CD4-positive, alpha-beta memory T cell (primary cell): ENCODE data around the gene ASGR1. TPM values are rescaled to one million over a fixed set of nuclear protein-coding genes. Genes with fewer than 3 reads are reported as not detected.
"Not testable (repeated sequence)": the region's sequence is repeated elsewhere in the genome, so short reads cannot be mapped to it uniquely, and the experiment has no call there.

ENCODE experiments used
- CTCF ChIA-PET: fragments of 350-600 bp; sonication (Branson Sonifier 250); formaldehyde crosslinking; loops from one replicate; lab custom pipeline; 2021; ENCODE audit warnings: inconsistent platforms; ENCODE audit not compliant: partially characterized antibody; lab: Charles Lee
- POLR2A ChIA-PET: fragments of 350-600 bp; sonication (Branson Sonifier 250); formaldehyde crosslinking; loops from one replicate; lab custom pipeline; 2021; ENCODE audit not compliant: partially characterized antibody; lab: Charles Lee
- DNase-seq, 5 donors: peaks; one replicate each; pipeline versions ENCODE4 v3.0.0 to v3.0.0-alpha.2; 2020 to 2022; ENCODE audit warnings: mixed read lengths in 1 of 5
- H3K27ac ChIP-seq: one replicate; pipeline ENCODE4 v1.7.0; 2013; ENCODE audit warnings: low read depth, low read length
- H3K27me3 ChIP-seq: 2 replicates; pipeline ENCODE4 v1.7.0; 2013; ENCODE audit warnings: mild to moderate bottlenecking, low read length, moderate library complexity; ENCODE audit not compliant: insufficient read depth
- H3K36me3 ChIP-seq: 2 replicates; pipeline ENCODE4 v1.7.0; 2013; ENCODE audit warnings: mild to moderate bottlenecking, low read length, moderate library complexity; ENCODE audit not compliant: insufficient read depth
- H3K4me1 ChIP-seq: 2 replicates; pipeline ENCODE4 v1.7.0; 2013; ENCODE audit warnings: mild to moderate bottlenecking, low read length, moderate library complexity; ENCODE audit not compliant: insufficient read depth
- H3K4me3 ChIP-seq, 2 donors: one replicate each; pipeline ENCODE4 v1.7.0; 2013; ENCODE audit warnings: low read length in 2 of 2, mild to moderate bottlenecking in 1 of 2
- H3K9me3 ChIP-seq, 2 donors: one replicate each; pipeline ENCODE4 v1.7.0; 2013; ENCODE audit warnings: low read length in 2 of 2, control low read depth in 1 of 2; ENCODE audit not compliant: control insufficient read depth in 1 of 2
- H3K27ac Mint-ChIP-seq, 7 donors: one replicate each; pipeline ENCODE4 v1.8.0; 2020 to 2021; ENCODE audit warnings: mixed read lengths in 7 of 7, mild to moderate bottlenecking in 6 of 7, inconsistent platforms in 3 of 7, moderate library complexity in 3 of 7
- H3K27me3 Mint-ChIP-seq, 2 donors: one replicate each; pipeline ENCODE4 v1.8.0; 2020 to 2021; ENCODE audit warnings: mixed read lengths in 2 of 2
- H3K36me3 Mint-ChIP-seq, 2 donors: one replicate each; pipeline ENCODE4 v1.8.0; 2020 to 2021; ENCODE audit warnings: mixed read lengths in 2 of 2, inconsistent platforms in 1 of 2, mild to moderate bottlenecking in 1 of 2
- H3K4me1 Mint-ChIP-seq, 4 donors: one replicate each; pipeline ENCODE4 v1.8.0; 2020 to 2021; ENCODE audit warnings: mixed read lengths in 4 of 4, mild to moderate bottlenecking in 1 of 4
- H3K4me3 Mint-ChIP-seq, 8 donors: one replicate each; pipeline ENCODE4 v1.8.0; 2020 to 2021; ENCODE audit warnings: mixed read lengths in 8 of 8, mild to moderate bottlenecking in 7 of 8, moderate library complexity in 6 of 8, inconsistent platforms in 3 of 8
- H3K9me3 Mint-ChIP-seq, 8 donors: one replicate each; pipeline ENCODE4 v1.8.0; 2020 to 2021; ENCODE audit warnings: mixed read lengths in 8 of 8, mild to moderate bottlenecking in 5 of 8, inconsistent platforms in 3 of 8, moderate library complexity in 1 of 8
- intact Hi-C: fragments of 100-400 bp; cut with micrococcal nuclease; formaldehyde crosslinking; loops from one replicate; pipeline ENCODE4 v1.15.1; 2023
- polyA plus RNA-seq, 2 donors: library from polyadenylated mRNA; unstranded; fragments of 300-500 nt; fragmentation: Illumina TruSeq; gene quantifications; one replicate each; pipeline ENCODE4 v1.2.3, GENCODE V29; 2021
- total RNA-seq, 2 experiments: library from RNA; stranded (reverse); gene quantifications; one replicate each; pipeline ENCODE4 v1.2.3, GENCODE V29; 2021

ASGR1 gene
- total and polyA plus RNA-seq, 4 experiments from 2014 or later, result not detected

GRCh38 chr17:7167832-7168231 is 11.3 kb downstream of the ASGR1 start:
- H3K4me3 ChIP-seq, result no peak overlapping the region
- peaks cover 0 to 8% of the 10 kb centered on the region in 2 donors for H3K27me3 Mint-ChIP-seq
- H3K4me1 ChIP-seq, result no peaks in the 10 kb centered on the region
- H3K27me3 ChIP-seq, result no peaks in the 10 kb centered on the region
- ChIA-PET POLR2A (no interaction called here), CTCF (interaction anchor here (1.0 kb wide), 1 partner anchor 10 kb away, joined by 3 read pairs; no protein-coding TSS in a partner anchor)
- no peaks in the 10 kb centered on the region for H3K9me3 ChIP-seq
- H3K36me3 ChIP-seq, result no peaks in the 10 kb centered on the region
- DNase-seq, result no peak
- peaks cover 0 to 24% (median 12%) of the 10 kb centered on the region in 8 donors for H3K9me3 Mint-ChIP-seq
- no peak overlapping the region for H3K27ac ChIP-seq
- no peak overlapping the region for H3K4me3 Mint-ChIP-seq
- no peaks in the 10 kb centered on the region for H3K4me1 Mint-ChIP-seq
- no peak overlapping the region for H3K27ac Mint-ChIP-seq
- peaks cover 0 to 3% of the 10 kb centered on the region in 2 donors for H3K36me3 Mint-ChIP-seq
- intact Hi-C loops, result no loop called here

GRCh38 chr17:7166873-7167272 is 12.3 kb downstream of the ASGR1 start:
- Mint-ChIP-seq H3K9me3 (peaks cover 0 to 24% (median 12%) of the 10 kb centered on the region in 8 donors), H3K27ac (no peak overlapping the region), H3K4me1 (no peaks in the 10 kb centered on the region), H3K27me3 (peaks cover 0 to 10% of the 10 kb centered on the region in 2 donors), H3K36me3 (peaks cover 0 to 3% of the 10 kb centered on the region in 2 donors), H3K4me3 (no peak overlapping the region)
- no peak for DNase-seq
- no peaks in the 10 kb centered on the region for H3K36me3 ChIP-seq
- H3K4me1 ChIP-seq, result no peaks in the 10 kb centered on the region
- H3K4me3 ChIP-seq, result no peak overlapping the region
- no peak overlapping the region for H3K27ac ChIP-seq
- no peaks in the 10 kb centered on the region for H3K9me3 ChIP-seq
- H3K27me3 ChIP-seq, result no peaks in the 10 kb centered on the region
- POLR2A ChIA-PET, result no interaction called here
- intact Hi-C loops, result no loop called here
- CTCF ChIA-PET, result interaction anchor here (0.7 kb wide), 1 partner anchor 92 kb away, joined by 3 read pairs; no protein-coding TSS in a partner anchor

- H3K4me1 Mint-ChIP-seq, POLR2A ChIA-PET, H3K9me3 Mint-ChIP-seq, H3K27ac ChIP-seq, H3K4me3 ChIP-seq, H3K36me3 ChIP-seq, DNase-seq, H3K27me3 ChIP-seq, H3K36me3 Mint-ChIP-seq, intact Hi-C loops, CTCF ChIA-PET, H3K4me1 ChIP-seq, H3K4me3 Mint-ChIP-seq, H3K9me3 ChIP-seq: not testable (repeated sequence)
- Mint-ChIP-seq H3K27ac (peak overlapping the region in 1 of 7 donors; percentile 20), H3K27me3 (peaks cover 8 to 20% of the 10 kb centered on the region in 2 donors)
These were observed 19.6 kb downstream of the ASGR1 start for GRCh38 chr17:7159571-7159970.

GRCh38 chr17:7158424-7158823 is 20.7 kb downstream of the ASGR1 start:
- DNase-seq, H3K27me3 ChIP-seq, H3K27ac ChIP-seq, H3K36me3 Mint-ChIP-seq, intact Hi-C loops, H3K9me3 ChIP-seq, POLR2A ChIA-PET, H3K4me3 Mint-ChIP-seq, H3K4me3 ChIP-seq, H3K4me1 Mint-ChIP-seq, H3K36me3 ChIP-seq, H3K4me1 ChIP-seq, H3K27ac Mint-ChIP-seq, H3K9me3 Mint-ChIP-seq: not testable (repeated sequence)
- CTCF ChIA-PET, result interaction anchor here (0.8 to 1.6 kb wide), 2 partner anchors 25 to 112 kb away, joined by 3 to 4 read pairs; no protein-coding TSS in a partner anchor
- peaks cover 10 to 19% of the 10 kb centered on the region in 2 donors for H3K27me3 Mint-ChIP-seq

- no peak overlapping the region for H3K27ac Mint-ChIP-seq
- ChIA-PET POLR2A (no interaction called here), CTCF (interaction anchor here (0.5 kb wide), 1 partner anchor 21 kb away, joined by 3 read pairs; no protein-coding TSS in a partner anchor)
- intact Hi-C loops, result no loop called here
- H3K4me3 ChIP-seq, result no peak overlapping the region
- H3K4me3 Mint-ChIP-seq, result peak overlapping the region in 1 of 8 donors; percentile 7
- H3K9me3 ChIP-seq, result no peaks in the 10 kb centered on the region
- no peaks in the 10 kb centered on the region for H3K9me3 Mint-ChIP-seq
- H3K4me1 ChIP-seq, result no peaks in the 10 kb centered on the region
- H3K27ac ChIP-seq, result no peak overlapping the region
- H3K36me3 ChIP-seq, result no peaks in the 10 kb centered on the region
- no peak for DNase-seq
- no peaks in the 10 kb centered on the region for H3K27me3 ChIP-seq
- H3K27me3 Mint-ChIP-seq, result peaks cover 10 to 16% of the 10 kb centered on the region in 2 donors
- H3K4me1 Mint-ChIP-seq, result peaks cover 0 to 1% (median 0%) of the 10 kb centered on the region in 4 donors
- H3K36me3 Mint-ChIP-seq, result no peaks in the 10 kb centered on the region
These were observed 22.7 kb downstream of the ASGR1 start for GRCh38 chr17:7156342-7156940.

- H3K4me3 Mint-ChIP-seq, result no peak overlapping the region
- Histone ChIP-seq H3K4me1 (no peaks in the 10 kb centered on the region), H3K27me3 (no peaks in the 10 kb centered on the region), H3K4me3 (no peak overlapping the region), H3K9me3 (no peaks in the 10 kb centered on the region), H3K36me3 (no peaks in the 10 kb centered on the region), H3K27ac (no peak overlapping the region)
- no peak for DNase-seq
- peaks cover 0 to 3% (median 0%) of the 10 kb centered on the region in 4 donors for H3K4me1 Mint-ChIP-seq
- no peaks in the 10 kb centered on the region for H3K36me3 Mint-ChIP-seq
- no peaks in the 10 kb centered on the region for H3K9me3 Mint-ChIP-seq
- H3K27ac Mint-ChIP-seq, result peak overlapping the region in 4 of 7 donors; percentile 18 to 35 (median 26)
- CTCF ChIA-PET, result interaction anchor here (0.6 to 1.4 kb wide), 4 partner anchors 10 to 30 kb away, joined by 3 to 8 read pairs (median 4); no protein-coding TSS in a partner anchor
- intact Hi-C loops, result no loop called here
- peaks cover 0 to 3% of the 10 kb centered on the region in 2 donors for H3K27me3 Mint-ChIP-seq
- POLR2A ChIA-PET, result no interaction called here
These were observed 31.4 kb downstream of the ASGR1 start for GRCh38 chr17:7147772-7148171.

- Mint-ChIP-seq H3K27ac (no peak overlapping the region), H3K27me3 (peaks cover 2 to 5% of the 10 kb centered on the region in 2 donors), H3K36me3 (no peaks in the 10 kb centered on the region), H3K4me3 (no peak overlapping the region), H3K4me1 (peaks cover 0 to 3% (median 0%) of the 10 kb centered on the region in 4 donors), H3K9me3 (no peaks in the 10 kb centered on the region)
- no peak overlapping the region for H3K4me3 ChIP-seq
- ChIA-PET CTCF (interaction anchor here (1.5 kb wide), 1 partner anchor 9 kb away, joined by 5 read pairs; no protein-coding TSS in a partner anchor), POLR2A (no interaction called here)
- H3K27me3 ChIP-seq, result no peaks in the 10 kb centered on the region
- H3K4me1 ChIP-seq, result no peaks in the 10 kb centered on the region
- intact Hi-C loops, result no loop called here
- no peak for DNase-seq
- no peak overlapping the region for H3K27ac ChIP-seq
- H3K36me3 ChIP-seq, result no peaks in the 10 kb centered on the region
- H3K9me3 ChIP-seq, result no peaks in the 10 kb centered on the region
These were observed 33.1 kb downstream of the ASGR1 start for GRCh38 chr17:7146115-7146514.
